NCI-H2196 treated with DMSO at 0.1 percent for 48 hours (cell line): ENCODE data around the gene DBN1.

ENCODE experiments used
- DNase-seq: peaks from one replicate; lab custom pipeline; 2025; ENCODE audit not compliant: unreplicated experiment; lab: John Stamatoyannopoulos, UW

Gene DBN1

GRCh38 chr5:177475563-177476427, 2.4 kb upstream of the DBN1 start:
- DNase-seq: no peak

DNA sequence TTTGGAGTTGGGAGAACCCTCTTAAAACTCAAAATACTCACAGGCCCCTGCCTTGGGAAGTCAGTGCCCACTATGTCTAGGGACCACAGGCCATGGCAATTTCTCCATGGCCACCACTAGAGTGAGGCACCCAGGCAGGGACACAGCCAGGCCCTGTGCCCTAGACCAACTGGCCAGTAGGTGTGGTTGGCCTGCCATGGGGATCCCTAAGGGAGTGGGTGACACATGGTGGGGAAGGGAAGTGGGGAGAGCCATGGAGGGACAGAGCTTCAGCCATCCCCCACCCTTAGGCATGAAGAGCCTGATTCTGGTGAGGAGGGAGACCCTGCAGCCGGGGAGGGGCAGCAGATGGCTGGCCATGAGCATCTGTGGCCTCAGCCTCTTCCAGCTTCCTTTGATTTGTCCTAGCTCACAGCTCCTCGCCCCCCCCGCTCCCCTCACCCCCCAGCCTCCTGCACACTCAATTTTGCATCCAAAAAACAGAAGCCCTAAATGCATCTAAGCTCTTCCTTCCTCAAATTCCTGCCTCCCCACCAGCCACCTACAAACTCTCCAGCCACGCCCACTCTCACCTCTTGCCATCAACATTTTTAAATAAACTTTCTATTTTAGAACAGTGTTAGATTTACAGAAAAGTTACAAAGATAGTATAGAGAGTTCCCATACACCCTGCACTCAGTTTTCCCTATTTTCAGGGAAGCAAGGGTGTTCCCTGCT, 1.6 kb upstream of the DBN1 start:
- no peak for DNase-seq

DNA sequence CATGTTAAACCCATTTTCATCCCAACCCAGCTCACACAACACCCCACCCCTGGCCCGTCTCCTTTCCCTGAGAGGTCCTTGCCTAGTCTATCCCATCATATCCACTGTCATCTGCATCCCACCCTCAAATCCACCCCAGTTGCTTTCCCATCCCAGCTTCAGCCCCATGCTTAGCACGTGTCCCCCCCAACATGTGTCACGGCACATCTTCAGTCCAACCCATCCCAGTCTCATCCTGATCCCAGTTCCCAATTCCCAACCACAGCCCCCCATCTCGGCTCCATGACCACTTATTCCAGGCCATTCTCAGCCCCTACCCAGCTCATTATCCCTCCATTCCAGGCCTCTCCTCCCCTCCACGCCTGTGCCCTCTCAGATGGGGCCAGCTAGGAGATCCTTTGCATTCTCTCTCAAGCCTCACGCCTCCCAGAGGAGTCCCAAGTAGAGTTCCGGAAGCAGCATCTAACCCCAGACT, 605 bp upstream of the DBN1 start:
- no peak for DNase-seq

- no peak for DNase-seq
Observed at GRCh38 chr5:177472460-177473442, 683 bp downstream of the DBN1 start.

DNA sequence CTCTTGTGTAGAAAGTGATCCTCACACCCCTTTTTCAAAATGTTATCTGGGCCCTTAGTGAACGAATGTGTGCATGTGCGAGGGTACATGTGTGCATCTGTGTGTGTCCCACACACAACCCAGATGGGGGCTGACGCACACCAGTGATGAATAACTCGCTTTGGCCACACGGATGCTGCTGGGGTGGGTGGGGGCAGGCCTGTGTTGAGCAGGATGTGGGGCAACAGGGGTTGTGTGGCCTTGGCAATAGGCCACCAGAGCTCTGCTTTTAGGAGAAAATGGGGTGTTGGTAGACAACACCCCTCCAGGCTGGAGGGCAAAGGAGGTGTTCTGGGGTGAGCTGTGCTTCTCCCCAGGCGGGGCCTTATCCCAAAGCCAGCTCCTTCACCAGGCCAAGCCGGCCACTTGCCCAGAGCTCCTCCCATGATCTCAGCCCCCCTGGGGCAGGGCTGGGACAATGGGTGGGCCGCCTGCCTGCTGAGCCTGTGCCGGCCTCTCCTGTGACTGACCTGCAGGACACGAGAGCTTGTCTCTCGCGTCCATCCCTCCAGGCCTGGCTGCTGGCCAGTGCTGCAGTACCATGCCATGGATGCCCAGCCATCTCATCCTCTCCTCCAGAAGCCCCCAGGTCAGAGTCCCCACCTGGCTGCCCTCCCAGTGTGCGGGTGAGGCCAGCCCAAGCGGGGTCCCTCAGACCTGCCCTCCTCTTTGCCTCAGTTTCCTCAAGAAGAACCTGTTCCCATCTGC, 1.7 kb downstream of the DBN1 start:
- no peak for DNase-seq

DNA sequence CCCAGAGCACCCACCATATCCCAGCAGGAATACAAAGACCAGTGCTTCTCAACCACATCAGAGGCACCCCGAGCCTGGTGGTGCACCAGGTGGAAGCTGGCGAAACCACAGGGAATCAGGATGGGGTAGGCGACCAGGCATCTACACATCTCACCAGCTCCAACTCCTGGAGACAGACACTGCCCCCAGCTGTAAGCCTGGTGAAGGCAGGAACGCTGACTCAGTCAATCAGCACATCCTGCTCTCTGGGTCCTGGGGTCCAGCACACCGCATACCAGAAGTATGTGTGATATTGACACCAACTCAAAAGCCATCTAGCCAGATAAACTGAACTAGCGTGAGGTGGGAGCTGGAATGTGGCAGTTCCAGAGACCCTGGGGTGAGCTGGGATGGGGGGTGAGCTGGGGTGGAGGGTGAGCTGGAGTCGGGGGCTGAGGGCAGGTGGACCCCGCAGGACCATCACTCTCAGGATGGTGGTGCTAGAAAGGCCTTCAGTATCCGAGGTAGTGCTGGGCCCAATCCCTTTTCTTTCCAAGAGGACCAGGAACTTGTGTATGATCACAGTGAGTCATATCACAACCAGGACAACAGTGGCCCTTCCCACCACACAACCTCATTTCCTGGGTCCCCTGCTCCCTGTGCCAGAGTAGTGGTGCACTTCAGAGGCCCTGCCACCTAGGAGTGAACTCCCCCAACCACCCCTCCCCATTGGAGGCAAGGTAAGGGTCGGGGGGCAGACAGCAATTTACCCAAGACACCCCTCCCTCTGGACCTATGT, 2.5 kb downstream of the DBN1 start:
- no peak for DNase-seq

- no peak for DNase-seq
Observed at GRCh38 chr5:177469750-177470525, 3.5 kb downstream of the DBN1 start.

GRCh38 chr5:177468685-177469628, 4.5 kb downstream of the DBN1 start:
- DNase-seq: peak; percentile 43

DNA sequence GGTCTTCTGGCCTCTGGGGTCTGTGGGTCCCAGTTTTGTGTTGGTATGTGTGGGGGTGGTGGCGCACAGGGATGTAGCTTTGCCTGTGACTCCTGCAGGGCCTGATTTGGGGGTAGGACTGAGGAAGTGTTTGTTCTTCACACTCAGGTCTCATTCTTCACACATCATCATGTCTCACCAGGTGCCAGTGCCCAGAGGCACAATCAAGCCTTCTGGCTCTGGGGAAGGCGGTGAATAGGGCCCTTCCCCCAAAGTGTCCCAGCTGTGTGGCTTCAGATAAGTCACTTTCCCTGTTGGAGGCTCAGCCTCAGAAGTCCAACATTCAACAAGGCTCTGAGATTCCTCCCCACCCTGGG, 5.1 kb downstream of the DBN1 start:
- no peak for DNase-seq

- no peak for DNase-seq
Observed at GRCh38 chr5:177467436-177467835, 6.0 kb downstream of the DBN1 start.

GRCh38 chr5:177466861-177467260, 6.6 kb downstream of the DBN1 start:
- DNase-seq: no peak

- DNase-seq: no peak
Observed at GRCh38 chr5:177465044-177465443, 8.4 kb downstream of the DBN1 start.

- DNase-seq: no peak
Observed at GRCh38 chr5:177462021-177462670, 11.3 kb downstream of the DBN1 start.

GRCh38 chr5:177459819-177460628, 13.4 kb downstream of the DBN1 start:
- no peak for DNase-seq

DNA sequence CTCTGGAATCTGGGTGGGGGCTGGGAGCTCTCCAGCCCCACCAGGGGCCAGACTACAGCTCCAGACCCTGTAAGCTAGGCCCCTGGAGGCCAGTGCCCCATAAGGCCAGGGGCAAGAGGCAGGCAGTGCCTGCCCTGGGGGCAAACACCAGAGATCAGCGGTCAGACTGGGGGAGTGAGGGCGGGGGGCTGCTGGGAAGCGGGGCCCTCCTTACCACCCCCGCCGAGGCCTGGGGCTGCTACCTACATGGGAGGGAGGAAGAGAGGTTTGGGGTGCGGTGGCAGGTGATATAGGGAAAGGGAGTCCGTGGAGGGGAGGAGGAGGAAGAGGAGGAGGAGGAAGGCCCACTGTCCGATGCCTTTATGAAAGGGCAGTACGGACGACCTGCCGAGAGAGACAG, 14.1 kb downstream of the DBN1 start:
- DNase-seq: no peak

DNA sequence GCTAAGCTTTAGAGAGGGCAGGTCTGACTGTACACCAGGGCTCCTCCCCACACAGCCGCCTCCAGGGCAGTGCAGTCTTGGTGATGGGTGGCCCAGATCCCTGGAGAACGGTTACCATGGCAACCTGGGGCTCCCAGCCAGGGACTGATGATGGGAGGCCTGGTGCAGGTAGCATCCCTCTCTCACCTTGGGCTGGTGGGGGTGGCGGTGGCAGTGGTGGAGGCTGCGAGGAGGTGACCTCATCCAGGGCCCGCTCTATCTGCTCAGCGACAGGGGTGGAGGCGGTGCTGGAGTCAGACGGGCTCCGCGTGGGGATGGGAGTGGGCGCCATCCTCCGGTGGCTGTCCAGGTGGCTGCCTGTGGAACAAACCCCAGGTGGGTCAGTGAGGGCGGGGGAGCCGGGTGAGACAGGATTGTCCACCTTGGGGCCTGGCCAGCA, 14.5 kb downstream of the DBN1 start:
- DNase-seq: no peak
